Coronary artery (tissue), 2 donors: ENCODE results near the gene GRID1.
A peak's percentile ranks its signal among the peaks of the same experiment; 100 is the strongest.

Experiments used
- DNase-seq: peaks from one replicate; pipeline ENCODE4 v3.0.0-alpha.2; 2017; ENCODE audit warnings: low spot score
- H3K27ac ChIP-seq, 2 donors: fragments of 200-600 bp; sonication (generic); one replicate each; pipeline ENCODE4 v1.5.1; 2016 to 2019
- H3K4me3 ChIP-seq: fragments of 200-600 bp; sonication (generic); 2 replicates; pipeline ENCODE4 v1.5.1; 2016; ENCODE audit warnings: mild to moderate bottlenecking, moderate library complexity
- CTCF ChIP-seq: fragments of 200-600 bp; sonication (generic); IDR thresholded peaks from one replicate; pipeline ENCODE4 v1.5.1; 2019; ENCODE audit warnings: antibody characterized with exemption

Gene GRID1

GRCh38 chr10:86387178-86387794 is 20.7 kb upstream of the GRID1 start:
- no peak overlapping the region for H3K27ac ChIP-seq
- no peak for TF ChIP-seq CTCF
- DNase-seq: peak; percentile 49
- H3K4me3 ChIP-seq: no peak overlapping the region

- Histone ChIP-seq H3K4me3 (no peak overlapping the region), H3K27ac (no peak overlapping the region)
- no peak for TF ChIP-seq CTCF
- DNase-seq: peak; percentile 62
These were observed 19.2 kb upstream of the GRID1 start for GRCh38 chr10:86385806-86386205.

- no peak overlapping the region for H3K4me3 ChIP-seq
These were observed 11.2 kb upstream of the GRID1 start for GRCh38 chr10:86377797-86378146.

GRCh38 chr10:86376852-86377796 is 10.5 kb upstream of the GRID1 start:
- peak; percentile 99 for TF ChIP-seq CTCF
- Histone ChIP-seq H3K4me3 (peak overlapping the region; percentile 59), H3K27ac (no peak overlapping the region)
- DNase-seq: peak; percentile 75

More at GRCh38 chr10:86377797-86378146, 11.2 kb upstream of the GRID1 start:
- no peak for TF ChIP-seq CTCF
- peak; percentile 33 for DNase-seq
- no peak overlapping the region for H3K27ac ChIP-seq

GRCh38 chr10:86376403-86376802 is 9.8 kb upstream of the GRID1 start:
- no peak for TF ChIP-seq CTCF
- Histone ChIP-seq H3K27ac (no peak overlapping the region), H3K4me3 (no peak overlapping the region)
- peak; percentile 56 for DNase-seq

GRCh38 chr10:86375204-86375603 is 8.6 kb upstream of the GRID1 start:
- no peak overlapping the region for H3K4me3 ChIP-seq
- H3K27ac ChIP-seq: no peak overlapping the region
- TF ChIP-seq CTCF: no peak
- DNase-seq: peak; percentile 41
